Stimulated activated CD8-positive, alpha-beta memory T cell treated with anti-CD3 and anti-CD28 coated beads, Interleukin-2, amount 100 ng/mL, for 48 hours (primary cell): ENCODE results near the gene PIGN.

Experiments
- DNase-seq, 2 donors: peaks; one replicate each; pipeline ENCODE4 v3.0.0-alpha.2; 2020; ENCODE audit warnings: low read depth in 2 of 2

PIGN gene

GRCh38 chr18:62186774-62187542 is at the start of gene PIGN, which contains the start of gene RELCH:
Gene PIGN, minus strand, starts transcription at chr18:62187056. Its CDS starts 25,703 bp downstream, at chr18:62161353.
Gene RELCH, plus strand, starts transcription at chr18:62187255. Its CDS starts 251 bp downstream, at chr18:62187506.
- peak; percentile 85 to 87 for DNase-seq

- no peak for DNase-seq
These were observed 49.4 kb upstream of the PIGN start for GRCh38 chr18:62236252-62236651.

GRCh38 chr18:62226047-62226446 is 39.2 kb upstream of the PIGN start:
- DNase-seq: no peak

GRCh38 chr18:62224229-62224628 is 37.4 kb upstream of the PIGN start:
- no peak for DNase-seq

GRCh38 chr18:62214790-62215189 is 27.9 kb upstream of the PIGN start:
- DNase-seq: no peak

- DNase-seq: no peak
These were observed 24.5 kb upstream of the PIGN start for GRCh38 chr18:62211325-62211828.

GRCh38 chr18:62210138-62210537 is 23.3 kb upstream of the PIGN start:
- no peak for DNase-seq

- no peak for DNase-seq
These were observed 22.2 kb upstream of the PIGN start for GRCh38 chr18:62209046-62209445.

- no peak for DNase-seq
These were observed 19.7 kb upstream of the PIGN start for GRCh38 chr18:62206593-62206992.

GRCh38 chr18:62205824-62206223 is 19.0 kb upstream of the PIGN start:
- DNase-seq: no peak

- no peak for DNase-seq
These were observed 15.0 kb upstream of the PIGN start for GRCh38 chr18:62201870-62202269.

- DNase-seq: no peak
These were observed 13.5 kb upstream of the PIGN start for GRCh38 chr18:62200121-62200914.

- no peak for DNase-seq
These were observed 12.8 kb upstream of the PIGN start for GRCh38 chr18:62199629-62200028.

GRCh38 chr18:62198259-62198658 is 11.4 kb upstream of the PIGN start:
- DNase-seq: no peak

GRCh38 chr18:62196980-62197379 is 10.1 kb upstream of the PIGN start:
- DNase-seq: no peak

- no peak for DNase-seq
These were observed 9.2 kb upstream of the PIGN start for GRCh38 chr18:62196079-62196478.

- DNase-seq: no peak
These were observed 2.4 kb upstream of the PIGN start for GRCh38 chr18:62189208-62189607.

GRCh38 chr18:62187543-62188510 is 971 bp upstream of the PIGN start:
- DNase-seq: no peak

GRCh38 chr18:62186499-62186773 is 420 bp downstream of the PIGN start:
- no peak for DNase-seq

- DNase-seq: no peak
These were observed 3.2 kb downstream of the PIGN start for GRCh38 chr18:62183578-62184195.

GRCh38 chr18:62182220-62182619 is 4.6 kb downstream of the PIGN start:
- DNase-seq: no peak
